NCI-H69 (cell line): ENCODE data around the gene NCOR1.
"Not testable (repeated sequence)": the region's sequence is repeated elsewhere in the genome, so short reads cannot be mapped to it uniquely, and the experiment has no call there.

Experiments
- DNase-seq: peaks from one replicate; lab custom pipeline; 2025; lab: John Stamatoyannopoulos, UW

The NCOR1 gene

GRCh38 chr17:16086957-16087356 is 128.4 kb downstream of the NCOR1 start:
- no peak for DNase-seq

- DNase-seq = no peak
Measured at GRCh38 chr17:16085066-16085699, 130.2 kb downstream of the NCOR1 start.

GRCh38 chr17:16083223-16083622 is 132.1 kb downstream of the NCOR1 start:
- no peak for DNase-seq

GRCh38 chr17:16081507-16082087 is 133.7 kb downstream of the NCOR1 start:
- DNase-seq = no peak

GRCh38 chr17:16080366-16080765 is 135.0 kb downstream of the NCOR1 start:
- no peak for DNase-seq

- no peak for DNase-seq
Measured at GRCh38 chr17:16075949-16076348, 139.4 kb downstream of the NCOR1 start.

GRCh38 chr17:16074423-16074822 is 140.9 kb downstream of the NCOR1 start:
- DNase-seq = no peak

- DNase-seq = no peak
Measured at GRCh38 chr17:16073845-16074244, 141.5 kb downstream of the NCOR1 start.

GRCh38 chr17:16072031-16072430 is 143.3 kb downstream of the NCOR1 start:
- no peak for DNase-seq

GRCh38 chr17:16068323-16068722 is 147.0 kb downstream of the NCOR1 start:
- no peak for DNase-seq

- no peak for DNase-seq
Measured at GRCh38 chr17:16066125-16066524, 149.2 kb downstream of the NCOR1 start.

GRCh38 chr17:16061631-16062030 is 153.7 kb downstream of the NCOR1 start:
- no peak for DNase-seq

GRCh38 chr17:16055139-16055538 is 160.2 kb downstream of the NCOR1 start:
- DNase-seq = not testable (repeated sequence)

- no peak for DNase-seq
Measured at GRCh38 chr17:16052486-16052885, 162.8 kb downstream of the NCOR1 start.

- no peak for DNase-seq
Measured at GRCh38 chr17:16050844-16051243, 164.5 kb downstream of the NCOR1 start.

GRCh38 chr17:16048811-16049449 is 166.4 kb downstream of the NCOR1 start:
- DNase-seq = no peak

- DNase-seq = no peak
Measured at GRCh38 chr17:16046966-16047365, 168.4 kb downstream of the NCOR1 start.

GRCh38 chr17:16044487-16044886 is 170.8 kb downstream of the NCOR1 start:
- no peak for DNase-seq

GRCh38 chr17:16040710-16041251 is 174.6 kb downstream of the NCOR1 start:
- DNase-seq = no peak

GRCh38 chr17:16037636-16038035 is 177.7 kb downstream of the NCOR1 start:
- DNase-seq = no peak

GRCh38 chr17:16036261-16036660 is 179.1 kb downstream of the NCOR1 start:
- no peak for DNase-seq

- DNase-seq = no peak
Measured at GRCh38 chr17:16033729-16034349, 181.5 kb downstream of the NCOR1 start.
